Activated T-helper 1 cell treated with anti-CD3 and anti-CD28 coated beads, Interleukin-12 subunit alpha, Interleukin-12 subunit beta, Interleukin-2, Interleukin-4 antibody, amounts not matched to agents 30 ng/mL and 10 ng/mL and 1 ng/mL, durations not matched to agents 14 hours and 24 hours and 36 hours (primary cell): Measurements from ENCODE around the gene RAI1. TPM values are rescaled to one million over a fixed set of nuclear protein-coding genes. Genes with fewer than 3 reads are reported as not detected.

Experiments used
- DNase-seq: peaks from one replicate; pipeline ENCODE4 v3.0.0; 2021; ENCODE audit warnings: low spot score
- H3K27ac Mint-ChIP-seq: one replicate; pipeline ENCODE4 v1.8.0; 2021; ENCODE audit warnings: mild to moderate bottlenecking, mixed read lengths
- H3K27me3 Mint-ChIP-seq: one replicate; pipeline ENCODE4 v1.8.0; 2022; ENCODE audit warnings: mild to moderate bottlenecking, moderate library complexity, mixed read lengths; ENCODE audit not compliant: insufficient read depth
- H3K36me3 Mint-ChIP-seq: one replicate; pipeline ENCODE4 v1.8.0; 2021; ENCODE audit warnings: low read depth, mixed read lengths
- H3K4me1 Mint-ChIP-seq: one replicate; pipeline ENCODE4 v1.8.0; 2021; ENCODE audit warnings: low read depth, mixed read lengths
- H3K4me3 Mint-ChIP-seq: one replicate; pipeline ENCODE4 v1.8.0; 2021; ENCODE audit warnings: mild to moderate bottlenecking, moderate library complexity, mixed read lengths
- H3K9me3 Mint-ChIP-seq: one replicate; pipeline ENCODE4 v1.8.0; 2021; ENCODE audit warnings: mixed read lengths
- intact Hi-C: fragments of 100-400 bp; cut with micrococcal nuclease; formaldehyde crosslinking; loops from one replicate; pipeline ENCODE4 v1.15.1; 2024
- total RNA-seq: library from RNA; stranded (reverse); gene quantifications from 2 replicates; pipeline ENCODE4 v1.2.3, GENCODE V29; 2022

RAI1 gene
- total RNA-seq, 1 donor from 2014 or later = 31.1 TPM

GRCh38 chr17:17701112-17701511 lies 19.9 kb downstream of the RAI1 start:
- H3K27ac Mint-ChIP-seq = no peak overlapping the region
- peaks cover 3% of the 10 kb centered on the region for H3K36me3 Mint-ChIP-seq
- H3K9me3 Mint-ChIP-seq = no peaks in the 10 kb centered on the region
- no peaks in the 10 kb centered on the region for H3K27me3 Mint-ChIP-seq
- no peak for DNase-seq
- intact Hi-C loops = no loop called here
- no peak overlapping the region for H3K4me3 Mint-ChIP-seq
- peaks cover 22% of the 10 kb centered on the region for H3K4me1 Mint-ChIP-seq

DNA sequence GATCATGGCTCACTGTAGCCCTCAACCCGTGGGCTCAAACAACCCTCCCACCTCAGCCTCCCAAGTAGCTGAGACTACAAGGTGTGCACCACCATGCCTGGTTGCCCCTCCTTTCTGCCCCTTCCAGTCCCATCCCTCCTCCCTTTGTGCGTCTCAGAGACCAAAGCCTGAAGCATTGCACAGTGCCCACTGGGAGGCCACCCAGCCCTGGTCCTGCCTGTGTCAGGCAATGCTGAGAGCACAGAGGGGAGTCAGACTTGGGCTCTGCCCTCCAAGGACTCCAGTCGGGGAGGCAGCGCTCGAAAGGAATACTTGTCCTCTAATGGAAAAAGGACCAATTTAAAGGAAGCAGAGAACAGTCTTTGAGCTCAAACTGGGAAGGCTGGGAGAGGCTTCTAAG lies 20.4 kb downstream of the RAI1 start:
- Mint-ChIP-seq H3K4me3 (no peak overlapping the region), H3K27me3 (no peaks in the 10 kb centered on the region), H3K27ac (no peak overlapping the region), H3K9me3 (no peaks in the 10 kb centered on the region), H3K4me1 (peaks cover 16% of the 10 kb centered on the region), H3K36me3 (peaks cover 3% of the 10 kb centered on the region)
- no peak for DNase-seq
- intact Hi-C loops = no loop called here

DNA sequence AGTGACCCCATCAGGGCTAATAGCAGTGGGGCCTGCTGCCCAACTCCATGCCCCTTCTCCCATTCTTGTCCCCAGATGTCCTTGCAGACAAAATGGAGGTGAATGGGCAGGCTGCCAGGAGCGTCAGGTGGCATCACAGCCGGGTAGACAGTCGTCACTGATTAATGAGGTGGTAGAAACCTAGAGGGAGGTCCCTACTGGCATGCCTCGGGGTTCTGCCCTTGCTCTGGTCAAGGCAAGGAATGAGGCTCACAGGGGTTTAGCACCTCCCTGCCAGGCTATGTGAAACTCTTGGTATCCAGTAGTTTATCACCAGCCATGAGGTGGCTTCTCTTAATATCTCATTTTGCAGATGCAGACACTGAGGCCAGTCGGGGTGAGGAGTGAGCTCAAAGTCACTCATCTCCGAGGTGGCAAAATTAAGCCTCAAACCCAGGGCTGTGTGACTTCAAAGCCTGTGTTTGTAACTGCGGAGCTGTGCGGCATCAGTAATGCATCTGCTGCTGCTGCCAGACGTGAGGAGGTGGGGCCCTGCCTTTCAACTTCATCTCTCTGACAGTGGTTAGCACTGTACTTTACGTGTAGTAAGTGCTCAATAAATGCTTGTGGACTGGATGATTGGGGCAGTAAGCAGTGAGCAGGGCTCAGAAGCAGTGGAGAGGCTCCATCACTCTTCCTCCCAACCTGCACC lies 21.3 kb downstream of the RAI1 start:
- peaks cover 7% of the 10 kb centered on the region for H3K4me1 Mint-ChIP-seq
- intact Hi-C loops = no loop called here
- no peaks in the 10 kb centered on the region for H3K36me3 Mint-ChIP-seq
- no peaks in the 10 kb centered on the region for H3K27me3 Mint-ChIP-seq
- no peaks in the 10 kb centered on the region for H3K9me3 Mint-ChIP-seq
- DNase-seq = no peak
- no peak overlapping the region for H3K27ac Mint-ChIP-seq
- H3K4me3 Mint-ChIP-seq = no peak overlapping the region

GRCh38 chr17:17703140-17703919 lies 22.1 kb downstream of the RAI1 start:
- H3K36me3 Mint-ChIP-seq = no peaks in the 10 kb centered on the region
- H3K27ac Mint-ChIP-seq = no peak overlapping the region
- no peak overlapping the region for H3K4me3 Mint-ChIP-seq
- no peaks in the 10 kb centered on the region for H3K27me3 Mint-ChIP-seq
- intact Hi-C loops = no loop called here
- DNase-seq = no peak
- H3K4me1 Mint-ChIP-seq = peaks cover 5% of the 10 kb centered on the region
- H3K9me3 Mint-ChIP-seq = no peaks in the 10 kb centered on the region

GRCh38 chr17:17704931-17705330 lies 23.7 kb downstream of the RAI1 start:
- no peaks in the 10 kb centered on the region for H3K4me1 Mint-ChIP-seq
- no peaks in the 10 kb centered on the region for H3K36me3 Mint-ChIP-seq
- H3K27ac Mint-ChIP-seq = no peak overlapping the region
- no peaks in the 10 kb centered on the region for H3K9me3 Mint-ChIP-seq
- no peak for DNase-seq
- intact Hi-C loops = no loop called here
- H3K4me3 Mint-ChIP-seq = no peak overlapping the region
- H3K27me3 Mint-ChIP-seq = no peaks in the 10 kb centered on the region

DNA sequence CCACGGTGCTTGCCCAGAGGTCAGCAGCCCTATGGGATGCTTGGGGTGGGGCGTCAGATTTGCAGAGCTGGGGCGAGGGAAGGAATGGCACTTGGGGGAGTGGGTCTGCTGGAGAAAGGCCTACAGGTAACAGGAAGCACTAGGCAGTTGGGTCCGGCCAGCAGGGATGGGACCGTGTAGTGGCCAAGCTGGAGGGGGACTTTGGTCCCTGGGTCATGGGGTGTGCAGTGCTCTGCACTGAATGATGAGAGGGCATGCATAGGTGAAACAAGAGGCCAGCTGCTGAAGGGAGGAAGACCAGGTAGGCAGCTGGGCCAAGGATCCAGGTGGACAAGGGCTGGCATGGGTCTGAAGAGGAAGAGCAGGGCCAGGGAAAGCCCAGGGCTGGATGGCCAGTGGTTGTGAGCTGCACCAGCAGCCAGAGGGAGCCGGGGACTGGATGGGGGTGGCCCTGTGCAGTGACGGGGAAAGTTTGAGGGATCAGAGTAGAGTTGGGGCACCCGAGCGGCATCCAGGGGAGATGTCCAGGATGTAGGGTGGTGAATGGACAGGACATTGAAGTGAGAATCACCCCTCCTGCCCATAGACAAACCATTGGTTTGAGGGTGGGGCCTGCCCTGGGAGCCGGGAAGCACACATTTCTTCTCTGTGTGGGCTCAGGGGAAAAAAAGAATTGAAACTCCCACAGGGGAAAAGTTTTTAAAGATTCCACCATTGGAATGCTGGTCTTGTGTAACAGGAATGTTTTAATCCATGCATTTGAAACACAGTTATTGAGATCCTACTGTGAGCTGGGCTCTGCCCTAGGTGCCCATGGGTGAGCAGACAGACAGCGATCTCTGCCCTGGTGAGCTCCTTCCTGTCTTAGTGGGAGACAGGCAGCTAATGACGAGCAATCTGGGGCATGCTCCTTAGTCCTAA lies 25.1 kb downstream of the RAI1 start:
- Mint-ChIP-seq H3K27ac (no peak overlapping the region), H3K27me3 (no peaks in the 10 kb centered on the region), H3K4me1 (no peaks in the 10 kb centered on the region), H3K9me3 (no peaks in the 10 kb centered on the region), H3K36me3 (no peaks in the 10 kb centered on the region), H3K4me3 (no peak overlapping the region)
- no peak for DNase-seq
- intact Hi-C loops = no loop called here

DNA sequence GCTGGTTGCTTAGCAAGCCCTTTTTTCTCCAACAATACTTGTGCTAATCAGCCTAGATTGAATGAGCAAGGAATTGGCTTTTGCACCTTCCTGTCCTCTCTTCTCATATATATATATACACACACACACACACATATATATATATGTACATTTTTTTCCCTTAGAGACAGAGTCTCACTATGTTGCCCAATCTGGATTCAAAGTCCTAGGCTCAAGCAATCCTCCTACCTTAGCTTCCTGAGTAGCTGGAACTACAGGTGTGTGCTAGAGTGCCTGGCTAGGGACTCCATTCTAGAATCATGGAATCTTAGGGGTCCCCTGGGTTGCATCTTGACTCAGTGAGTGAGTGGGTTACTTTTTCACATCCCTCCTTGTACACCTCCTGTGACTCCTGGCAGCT lies 27.0 kb downstream of the RAI1 start:
- no peaks in the 10 kb centered on the region for H3K27me3 Mint-ChIP-seq

GRCh38 chr17:17708816-17709215 lies 27.6 kb downstream of the RAI1 start:
- intact Hi-C loops = no loop called here
- Mint-ChIP-seq H3K36me3 (peaks cover 2% of the 10 kb centered on the region), H3K4me3 (no peak overlapping the region)

More for the DNA sequence above, 27.0 kb downstream of the RAI1 start:
- Mint-ChIP-seq H3K9me3 (no peaks in the 10 kb centered on the region), H3K36me3 (peaks cover 2% of the 10 kb centered on the region), H3K27ac (no peak overlapping the region), H3K4me3 (no peak overlapping the region), H3K4me1 (peaks cover 13% of the 10 kb centered on the region)
- no peak for DNase-seq
- intact Hi-C loops = no loop called here

DNA sequence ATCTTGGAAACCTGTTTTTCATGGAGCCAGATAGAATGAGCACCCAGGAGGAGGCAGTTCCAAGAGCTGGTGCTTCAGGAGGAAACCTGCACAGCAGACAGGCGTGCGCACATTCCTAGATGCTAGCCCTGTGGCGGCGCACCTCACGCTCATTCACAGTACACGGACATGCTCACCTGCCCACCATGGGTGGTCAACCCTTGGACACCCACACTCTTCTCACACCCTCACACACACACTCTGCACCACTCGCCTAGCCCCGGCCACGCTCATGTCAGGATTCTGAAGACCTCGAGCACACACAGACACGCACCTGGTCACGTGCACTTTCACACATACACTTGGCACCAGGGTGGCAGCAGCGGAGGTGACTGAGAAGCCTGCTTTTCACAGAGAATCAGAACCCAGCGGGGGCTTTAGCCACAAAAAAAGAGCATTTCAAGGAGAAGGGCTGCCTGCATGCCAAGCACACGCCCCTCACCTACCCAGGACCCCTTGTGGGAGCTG lies 28.6 kb downstream of the RAI1 start:
- peaks cover 21% of the 10 kb centered on the region for H3K4me1 Mint-ChIP-seq
- no peaks in the 10 kb centered on the region for H3K27me3 Mint-ChIP-seq
- H3K9me3 Mint-ChIP-seq = no peaks in the 10 kb centered on the region
- no peak for DNase-seq
- H3K4me3 Mint-ChIP-seq = no peak overlapping the region
- H3K36me3 Mint-ChIP-seq = peaks cover 2% of the 10 kb centered on the region
- H3K27ac Mint-ChIP-seq = no peak overlapping the region
- intact Hi-C loops = no loop called here

More at GRCh38 chr17:17708816-17709215, 27.6 kb downstream of the RAI1 start:
- DNase-seq = no peak
- Mint-ChIP-seq H3K27ac (no peak overlapping the region), H3K27me3 (no peaks in the 10 kb centered on the region), H3K4me1 (peaks cover 16% of the 10 kb centered on the region), H3K9me3 (no peaks in the 10 kb centered on the region)

DNA sequence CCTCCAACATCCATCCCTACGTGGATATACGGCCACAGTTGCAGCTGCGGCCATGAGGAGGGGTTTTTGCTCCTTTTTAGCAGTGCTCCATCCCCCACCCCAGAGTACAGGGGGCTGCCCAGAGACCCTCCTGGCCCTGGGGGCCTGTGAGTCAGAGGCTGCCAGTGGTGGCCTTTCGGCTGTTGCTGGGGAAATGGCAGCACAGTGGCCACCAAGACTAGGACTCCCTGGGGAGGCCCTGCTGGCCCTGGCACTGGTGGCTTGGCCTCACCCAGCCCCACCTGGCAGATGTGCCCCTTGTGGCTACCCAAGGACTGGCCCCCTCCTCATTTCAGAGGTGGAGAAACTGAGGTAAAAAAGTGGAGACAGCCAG lies 29.1 kb downstream of the RAI1 start:
- peaks cover 2% of the 10 kb centered on the region for H3K36me3 Mint-ChIP-seq
- H3K27ac Mint-ChIP-seq = no peak overlapping the region
- H3K9me3 Mint-ChIP-seq = no peaks in the 10 kb centered on the region
- DNase-seq = no peak
- H3K4me3 Mint-ChIP-seq = no peak overlapping the region
- peaks cover 21% of the 10 kb centered on the region for H3K4me1 Mint-ChIP-seq
- H3K27me3 Mint-ChIP-seq = no peaks in the 10 kb centered on the region
- intact Hi-C loops = no loop called here

DNA sequence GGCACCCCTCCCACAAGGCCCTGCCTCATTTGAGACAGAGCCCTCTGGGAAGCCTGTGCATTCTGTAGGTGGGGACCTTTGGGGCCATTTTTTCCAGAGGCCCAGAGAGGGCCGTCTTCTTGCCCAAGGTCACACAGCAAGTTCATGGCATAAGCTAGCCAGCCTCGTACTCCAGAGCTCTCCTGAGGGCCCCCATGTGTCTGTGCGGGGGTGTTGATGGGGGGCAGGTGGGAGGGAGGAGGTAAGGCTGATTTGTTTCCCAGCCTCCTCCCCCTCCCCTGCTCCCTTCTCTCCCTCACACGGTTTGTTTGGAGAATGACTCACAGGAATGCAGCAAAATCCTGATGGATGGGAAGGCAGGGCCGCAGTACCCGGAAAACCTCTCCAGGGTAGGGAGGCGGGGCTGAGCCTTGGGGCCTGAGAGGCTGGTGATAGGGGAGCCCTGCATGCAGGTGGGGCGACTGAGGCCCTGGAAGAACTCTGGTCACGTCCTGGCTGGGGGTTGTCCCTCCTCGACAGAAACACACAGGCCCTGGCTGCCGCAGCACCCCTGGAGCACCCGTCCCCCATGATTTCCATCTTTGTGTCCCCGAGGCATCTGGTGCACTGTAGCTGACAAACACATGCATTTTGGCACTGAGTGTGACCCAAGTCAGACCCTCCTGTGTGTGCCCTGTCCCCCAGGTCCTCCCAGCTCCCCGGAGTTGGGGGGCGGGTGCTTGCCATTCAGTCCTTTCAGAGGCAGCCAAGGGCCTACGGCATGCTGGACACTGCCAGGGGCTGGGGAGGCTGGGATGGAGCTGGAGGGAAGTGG lies 29.7 kb downstream of the RAI1 start:
- Mint-ChIP-seq H3K27me3 (no peaks in the 10 kb centered on the region), H3K9me3 (no peaks in the 10 kb centered on the region)

GRCh38 chr17:17711641-17712162 lies 30.4 kb downstream of the RAI1 start:
- H3K27me3 Mint-ChIP-seq = no peaks in the 10 kb centered on the region
- H3K27ac Mint-ChIP-seq = no peak overlapping the region
- no peaks in the 10 kb centered on the region for H3K9me3 Mint-ChIP-seq
- no peak overlapping the region for H3K4me3 Mint-ChIP-seq
- H3K36me3 Mint-ChIP-seq = peaks cover 2% of the 10 kb centered on the region
- DNase-seq = no peak
- H3K4me1 Mint-ChIP-seq = peaks cover 21% of the 10 kb centered on the region
- intact Hi-C loops = no loop called here

More for the DNA sequence above, 29.7 kb downstream of the RAI1 start:
- intact Hi-C loops = no loop called here
- H3K4me1 Mint-ChIP-seq = peaks cover 21% of the 10 kb centered on the region
- peaks cover 2% of the 10 kb centered on the region for H3K36me3 Mint-ChIP-seq
- no peak for DNase-seq
- H3K27ac Mint-ChIP-seq = no peak overlapping the region
- no peak overlapping the region for H3K4me3 Mint-ChIP-seq
